IMR-90 (cell line): ENCODE results near the gene SDC3. TPM values are rescaled to one million over a fixed set of nuclear protein-coding genes. Genes with fewer than 3 reads are reported as not detected.
A peak's percentile ranks its signal among the peaks of the same experiment; 100 is the strongest.

Experiments used
- ATAC-seq: fragments of 200-7000 bp; cut with Tn5 transposase; 2 replicates; pipeline ENCODE4 v1.9.1; 2020; ENCODE audit warnings: low read depth, mild to moderate bottlenecking, moderate library complexity
- BruUV-seq: library from RNA; stranded (reverse); fragments of 400-500 nt; replicated peaks from 2 replicates; lab custom pipeline; 2021; lab: Mats Ljungman, UMichigan
- CTCF ChIA-PET: fragments of 300-600 bp; formaldehyde crosslinking; extraction: SDS; loops from one replicate; lab custom pipeline; 2021; ENCODE audit warnings: antibody characterized with exemption; lab: Yijun Ruan, JAX
- POLR2A ChIA-PET: fragments of 300-600 bp; sonication (Branson Sonifier 250); formaldehyde crosslinking; loops from one replicate; lab custom pipeline; 2022; ENCODE audit warnings: antibody characterized with exemption; ENCODE audit not compliant: unreplicated experiment; lab: Charles Lee
- DNase-seq: peaks from one replicate; pipeline ENCODE4 v3.0.0; 2013
- H2AFZ ChIP-seq: replicated peaks from 2 replicates; pipeline ENCODE3; 2013; ENCODE audit warnings: low read length, mild to moderate bottlenecking; ENCODE audit not compliant: poor library complexity
- H2AK5ac ChIP-seq: 2 replicates; pipeline ENCODE4 v1.6.1; 2013; ENCODE audit warnings: low read depth, low read length, inconsistent platforms
- H2AK9ac ChIP-seq: replicated peaks from 2 replicates; pipeline ENCODE3; 2013; ENCODE audit warnings: mild to moderate bottlenecking, low read depth, low read length, moderate library complexity; ENCODE audit not compliant: poor library complexity
- H2BK120ac ChIP-seq: 2 replicates; pipeline ENCODE4 v1.6.1; 2013; ENCODE audit warnings: low read depth, low read length, inconsistent platforms
- H2BK15ac ChIP-seq: 3 replicates; pipeline ENCODE4 v1.6.1; 2013; ENCODE audit warnings: low read depth, low read length, inconsistent platforms
- H2BK20ac ChIP-seq: 2 replicates; pipeline ENCODE4 v1.6.1; 2013; ENCODE audit warnings: low read depth, mild to moderate bottlenecking, inconsistent platforms, low read length, moderate library complexity
- H2BK5ac ChIP-seq: 2 replicates; pipeline ENCODE4 v1.6.1; 2013; ENCODE audit warnings: mild to moderate bottlenecking, low read depth, low read length, inconsistent platforms; ENCODE audit not compliant: poor library complexity, severe bottlenecking
- H3K14ac ChIP-seq: replicated peaks from 2 replicates; pipeline ENCODE4 v1.6.1; 2013; ENCODE audit warnings: low read depth, low read length, inconsistent platforms
- H3K18ac ChIP-seq: 2 replicates; pipeline ENCODE4 v1.6.1; 2013; ENCODE audit warnings: low read depth, low read length, control low read depth
- H3K23ac ChIP-seq: 2 replicates; pipeline ENCODE4 v1.6.1; 2013; ENCODE audit warnings: low read depth, low read length, inconsistent platforms
- H3K27ac ChIP-seq: 2 replicates; pipeline ENCODE4 v1.5.1; 2013; ENCODE audit warnings: mild to moderate bottlenecking, control low read depth, low read length; ENCODE audit not compliant: insufficient read depth
- H3K27me3 ChIP-seq: 2 replicates; pipeline ENCODE4 v1.6.1; 2013; ENCODE audit warnings: low read length; ENCODE audit not compliant: control insufficient read depth, insufficient read depth
- H3K36me3 ChIP-seq: 2 replicates; pipeline ENCODE4 v1.6.1; 2013; ENCODE audit warnings: low read length, mixed read lengths; ENCODE audit not compliant: control insufficient read depth, insufficient read depth
- H3K4ac ChIP-seq: 2 replicates; pipeline ENCODE4 v1.6.1; 2013; ENCODE audit warnings: low read depth, low read length, inconsistent platforms
- H3K4me1 ChIP-seq: 2 replicates; pipeline ENCODE4 v1.6.1; 2013; ENCODE audit warnings: low read length, mixed read lengths; ENCODE audit not compliant: control insufficient read depth, insufficient read depth
- H3K4me2 ChIP-seq: 2 replicates; pipeline ENCODE4 v1.6.1; 2013; ENCODE audit warnings: low read depth, mild to moderate bottlenecking, control low read depth, low read length, moderate library complexity
- H3K4me3 ChIP-seq: 2 replicates; pipeline ENCODE4 v1.5.1; 2013; ENCODE audit warnings: low read depth, mild to moderate bottlenecking, control low read depth, low read length, moderate library complexity; ENCODE audit not compliant: insufficient read depth
- H3K56ac ChIP-seq: 2 replicates; pipeline ENCODE4 v1.6.1; 2013; ENCODE audit warnings: low read length, inconsistent platforms; ENCODE audit not compliant: insufficient read depth; ENCODE audit errors: extremely low read depth
- H3K79me1 ChIP-seq, 2 experiments: 2 replicates each; pipeline ENCODE4 v1.6.1; 2013; ENCODE audit warnings: low read length in 2 of 2, inconsistent platforms in 1 of 2, low read depth in 1 of 2
- H3K9ac ChIP-seq: 2 replicates; pipeline ENCODE4 v1.6.1; 2013; ENCODE audit warnings: low read depth, low read length, control low read depth
- H3K9me1 ChIP-seq: 2 replicates; pipeline ENCODE4 v1.6.1; 2013; ENCODE audit warnings: low read length, inconsistent platforms; ENCODE audit not compliant: insufficient read depth
- H3K9me3 ChIP-seq: 2 replicates; pipeline ENCODE4 v1.6.1; 2013; ENCODE audit warnings: low read length; ENCODE audit not compliant: control insufficient read depth, insufficient read depth
- H4K20me1 ChIP-seq: 2 replicates; pipeline ENCODE4 v1.6.1; 2013; ENCODE audit warnings: low read length, inconsistent platforms; ENCODE audit not compliant: insufficient read depth
- H4K5ac ChIP-seq: 2 replicates; pipeline ENCODE4 v1.6.1; 2013; ENCODE audit warnings: mild to moderate bottlenecking, low read depth, low read length, control low read depth
- H4K8ac ChIP-seq, 2 experiments: 2 replicates each; pipeline ENCODE4 v1.6.1; 2013; ENCODE audit warnings: low read depth in 2 of 2, low read length in 2 of 2, control low read depth in 1 of 2, inconsistent platforms in 1 of 2
- H4K91ac ChIP-seq: 2 replicates; pipeline ENCODE4 v1.6.1; 2013; ENCODE audit warnings: low read depth, low read length, inconsistent platforms; ENCODE audit not compliant: insufficient read depth
- BHLHE40 ChIP-seq: fragments of 150-350 bp; IDR thresholded peaks from 2 replicates; pipeline ENCODE4 v1.6.1; 2016; ENCODE audit warnings: mild to moderate bottlenecking, low read depth, low read length
- CEBPB ChIP-seq: IDR thresholded peaks from 2 replicates; pipeline ENCODE4 v1.6.1; 2012; ENCODE audit warnings: low read depth, low read length, improper control_type of control experiment
- CHD1 ChIP-seq: IDR thresholded peaks from 2 replicates; pipeline ENCODE4 v1.6.1; 2012; ENCODE audit warnings: low read depth, low read length, improper control_type of control experiment
- ELK1 ChIP-seq: fragments of 150-350 bp; IDR thresholded peaks from 2 replicates; pipeline ENCODE4 v1.6.1; 2016; ENCODE audit warnings: low read depth, mild to moderate bottlenecking, low read length, moderate library complexity, borderline replicate concordance
- FOS ChIP-seq: fragments of 150-350 bp; IDR thresholded peaks from 2 replicates; pipeline ENCODE4 v1.6.1; 2016; ENCODE audit warnings: low read depth, low read length
- MAFK ChIP-seq: IDR thresholded peaks from 2 replicates; pipeline ENCODE4 v1.6.1; 2012; ENCODE audit warnings: low read depth, low read length, improper control_type of control experiment
- MAZ ChIP-seq: IDR thresholded peaks from 2 replicates; pipeline ENCODE4 v1.6.1; 2012; ENCODE audit warnings: low read depth, mild to moderate bottlenecking, low read length, improper control_type of control experiment, moderate library complexity, borderline replicate concordance
- MXI1 ChIP-seq: IDR thresholded peaks from 2 replicates; pipeline ENCODE4 v1.6.1; 2012; ENCODE audit warnings: low read depth, mild to moderate bottlenecking, low read length, moderate library complexity, borderline replicate concordance
- NFE2L2 ChIP-seq: fragments of 150-350 bp; IDR thresholded peaks from 2 replicates; pipeline ENCODE4 v1.6.1; 2016; ENCODE audit warnings: low read depth, mild to moderate bottlenecking, low read length
- POLR2A ChIP-seq: IDR thresholded peaks from 2 replicates; pipeline ENCODE4 v1.6.1; 2012; ENCODE audit warnings: mild to moderate bottlenecking, low read depth, low read length
- RAD21 ChIP-seq: IDR thresholded peaks from 2 replicates; pipeline ENCODE4 v1.6.1; 2012; ENCODE audit warnings: low read length, improper control_type of control experiment
- RCOR1 ChIP-seq: IDR thresholded peaks from 2 replicates; pipeline ENCODE4 v1.6.1; 2012; ENCODE audit warnings: mild to moderate bottlenecking, low read length, improper control_type of control experiment; ENCODE audit not compliant: insufficient replicate concordance
- RFX5 ChIP-seq: IDR thresholded peaks from 2 replicates; pipeline ENCODE4 v1.8.0; 2012; ENCODE audit warnings: low read depth, mild to moderate bottlenecking, low read length, moderate library complexity
- WGBS, 2 experiments: methylation state at CpG; one replicate each; pipeline versions ENCODE4 v1.1.5 to v1.1.7; 2013; ENCODE audit warnings: missing lambda C conversion rate in 2 of 2; ENCODE audit not compliant: insufficient read length in 1 of 2; ENCODE audit errors: extremely low coverage in 2 of 2; 5-methylcytosine and 5-hydroxymethylcytosine counted together
- dilution Hi-C: fragments of 300-500 bp; cut with HindIII; formaldehyde crosslinking; loops from one replicate; pipeline ENCODE4 v1.14.3; 2018; ENCODE audit warnings: low sequenced_read_pairs; ENCODE audit not compliant: unreplicated experiment
- in situ Hi-C: fragments of 300-500 bp; cut with MboI; formaldehyde crosslinking; loops from 3 replicates; pipeline ENCODE4 v1.14.3; 2019; ENCODE audit warnings: low sequenced_read_pairs, inconsistent platforms, mixed read lengths
- intact Hi-C: fragments of 100-400 bp; cut with micrococcal nuclease; formaldehyde crosslinking; loops from 2 replicates; pipeline ENCODE4 v1.10.0; 2022
- polyA plus RNA-seq, 3 experiments: library from polyadenylated mRNA; depleted of rRNA; stranded (reverse); fragments of >200 nt; gene quantifications; 2 replicates each; pipeline ENCODE4 v1.2.3, GENCODE V29; 2012; ENCODE audit warnings: low replicate concordance in 1 of 3
- total RNA-seq: library from RNA; depleted of rRNA; stranded (reverse); fragments of >200 nt; gene quantifications from 2 replicates; pipeline ENCODE4 v1.2.3, GENCODE V29; 2012
- TF ChIP-seq, protein P1 (sequence below): fragments of 150-350 bp; IDR thresholded peaks from 2 replicates; pipeline ENCODE4 v1.6.1; 2017; ENCODE audit warnings: mild to moderate bottlenecking, antibody characterized with exemption, low read length, low read depth

SDC3 gene
- total and polyA plus RNA-seq, 2 of the 4 experiments (the other 2 are of a cell fraction): 13.1 to 71.5 TPM

DNA sequence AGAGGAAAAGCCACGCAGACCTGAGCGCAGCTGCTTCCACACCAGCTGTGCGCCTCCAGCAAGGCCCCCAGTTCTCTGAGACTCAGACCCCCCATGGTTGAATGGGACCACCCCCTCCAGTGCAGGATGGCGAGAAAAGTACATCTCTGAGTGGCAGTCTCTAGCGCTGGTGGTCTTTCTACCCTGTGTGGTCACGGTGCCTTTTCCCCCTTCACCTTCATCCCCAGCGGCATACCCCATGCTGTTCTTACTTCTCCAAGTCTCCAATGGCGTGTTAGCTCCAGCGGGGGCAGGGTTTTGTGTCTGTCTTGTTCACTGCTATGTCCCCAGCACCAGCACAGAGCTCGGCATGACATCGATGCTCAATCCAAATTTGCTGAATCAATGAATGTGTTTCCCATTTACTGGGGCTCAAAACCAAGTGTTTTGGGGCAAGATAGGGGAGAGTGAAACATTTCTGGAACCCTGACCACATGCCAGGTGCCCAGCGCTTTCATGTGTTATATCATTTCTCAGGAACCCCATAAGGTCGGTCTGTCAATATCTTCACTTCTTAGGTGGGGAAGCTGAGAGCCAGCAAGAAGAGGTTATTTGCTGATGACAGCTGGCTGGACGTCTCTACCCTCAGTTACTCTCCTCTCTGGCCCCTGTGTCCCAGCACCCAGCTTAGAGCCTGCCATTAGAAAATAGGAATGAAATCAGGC, 959 bp upstream of the SDC3 start:
- intact Hi-C loops: no loop called here
- no peak for TF ChIP-seq CEBPB
- TF ChIP-seq BHLHE40: no peak
- no peak for TF ChIP-seq MAFK
- no peak for TF ChIP-seq ELK1
- TF ChIP-seq RCOR1: no peak
- TF ChIP-seq, protein P1, sequence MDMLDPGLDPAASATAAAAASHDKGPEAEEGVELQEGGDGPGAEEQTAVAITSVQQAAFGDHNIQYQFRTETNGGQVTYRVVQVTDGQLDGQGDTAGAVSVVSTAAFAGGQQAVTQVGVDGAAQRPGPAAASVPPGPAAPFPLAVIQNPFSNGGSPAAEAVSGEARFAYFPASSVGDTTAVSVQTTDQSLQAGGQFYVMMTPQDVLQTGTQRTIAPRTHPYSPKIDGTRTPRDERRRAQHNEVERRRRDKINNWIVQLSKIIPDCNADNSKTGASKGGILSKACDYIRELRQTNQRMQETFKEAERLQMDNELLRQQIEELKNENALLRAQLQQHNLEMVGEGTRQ: no peak
- TF ChIP-seq MAZ: no peak
- TF ChIP-seq RAD21: no peak
- TF ChIP-seq POLR2A: no peak
- TF ChIP-seq MXI1: no peak
- no peak for TF ChIP-seq NFE2L2
- TF ChIP-seq CHD1: no peak
- no peak for TF ChIP-seq FOS
- no peak for TF ChIP-seq RFX5

More for the DNA sequence above, 959 bp upstream of the SDC3 start:
- ChIA-PET POLR2A (no interaction called here), CTCF (interaction anchor here (2.3 to 7.7 kb wide), 2 partner anchors 101 to 107 kb away, joined by 13 to 122 read pairs; no protein-coding TSS in a partner anchor)
- 71% methylated on average over 6 of the region's 14 CpGs; no CpG with 5 or more reads in 1 of the 2 experiments for WGBS, 2 experiments
- H3K23ac ChIP-seq: no peak overlapping the region
- ATAC-seq (no peak), DNase-seq (no peak)
- in situ Hi-C loops: loop anchor here (5.0 kb wide), 2 partner anchors 107 to 182 kb away; no protein-coding TSS in a partner anchor
- H4K8ac ChIP-seq: peak overlapping the region; percentile 81 to 84; a peak in 3 of 4 replicates
- peaks cover 19% of the 10 kb centered on the region; the same call in 1 of the 2 replicates for H3K9me1 ChIP-seq
- H2BK120ac ChIP-seq: peak overlapping the region; percentile 83
- H3K4me3 ChIP-seq: no peak overlapping the region
- BruUV-seq: no TSS peak
- peak overlapping the region; percentile 25 for H2AK5ac ChIP-seq
- H2BK20ac ChIP-seq: peak overlapping the region; percentile 28
- no peak overlapping the region for H2BK5ac ChIP-seq
- peaks cover 24 to 38% of the 10 kb centered on the region in 2 experiments for H3K79me1 ChIP-seq
- H3K9ac ChIP-seq: peak overlapping the region; percentile 73; the same call in 1 of the 2 replicates
- no peak overlapping the region for H3K27ac ChIP-seq
- H3K36me3 ChIP-seq: no peaks in the 10 kb centered on the region
- no peak overlapping the region for H3K56ac ChIP-seq
- dilution Hi-C loops: loop anchor here (25.0 kb wide), 1 partner anchor 97 kb away; no protein-coding TSS in a partner anchor
- H3K18ac ChIP-seq: peak overlapping the region; percentile 68; the same call in 1 of the 2 replicates
- peaks cover 20% of the 10 kb centered on the region for H3K4me1 ChIP-seq
- H2AK9ac ChIP-seq: peak overlapping the region; percentile 87
- H3K14ac ChIP-seq: no peak overlapping the region; the same call in none of the 2 replicates
- H4K5ac ChIP-seq: peak overlapping the region; percentile 94
- H3K9me3 ChIP-seq: no peaks in the 10 kb centered on the region
- H2BK15ac ChIP-seq: peak overlapping the region; percentile 44; the same call in 2 of the 3 replicates
- peaks cover 34% of the 10 kb centered on the region for H4K20me1 ChIP-seq
- peak overlapping the region; percentile 92 for H2AFZ ChIP-seq
- peak overlapping the region; percentile 83 for H3K4ac ChIP-seq
- no peaks in the 10 kb centered on the region for H3K27me3 ChIP-seq
- H3K4me2 ChIP-seq: no peak overlapping the region
- H4K91ac ChIP-seq: peak overlapping the region; percentile 76
